Right ventricle myocardium inferior (tissue), 1 donor: ENCODE data around the gene OPCML. TPM values are rescaled to one million over a fixed set of nuclear protein-coding genes. Genes with fewer than 3 reads are reported as not detected.

Source experiments
- ATAC-seq: fragments of 200-7000 bp; cut with Tn5 transposase; one replicate; pipeline ENCODE4 v1.9.1; 2020; ENCODE audit warnings: mild to moderate bottlenecking, moderate library complexity
- DNase-seq: peaks from one replicate; pipeline ENCODE4 v3.0.0; 2021; ENCODE audit errors: missing footprints
- intact Hi-C: fragments of 100-400 bp; cut with DNase I; formaldehyde crosslinking; loops from one replicate; pipeline ENCODE4 v1.11.0; 2022
- total RNA-seq: library from RNA; stranded (reverse); fragmentation: NEBNext Ultra II Directional; extraction: Animal tissue kit (Norgen Biotek cat#: 25700); gene quantifications from one replicate; pipeline ENCODE4 v1.2.1, GENCODE V29; 2021
- donor health status: DM: no; HTN: yes; CAD: no; lungs with severe emphysema.

OPCML gene
- total RNA-seq, 1 donor from 2014 or later: 0.05 TPM

DNA sequence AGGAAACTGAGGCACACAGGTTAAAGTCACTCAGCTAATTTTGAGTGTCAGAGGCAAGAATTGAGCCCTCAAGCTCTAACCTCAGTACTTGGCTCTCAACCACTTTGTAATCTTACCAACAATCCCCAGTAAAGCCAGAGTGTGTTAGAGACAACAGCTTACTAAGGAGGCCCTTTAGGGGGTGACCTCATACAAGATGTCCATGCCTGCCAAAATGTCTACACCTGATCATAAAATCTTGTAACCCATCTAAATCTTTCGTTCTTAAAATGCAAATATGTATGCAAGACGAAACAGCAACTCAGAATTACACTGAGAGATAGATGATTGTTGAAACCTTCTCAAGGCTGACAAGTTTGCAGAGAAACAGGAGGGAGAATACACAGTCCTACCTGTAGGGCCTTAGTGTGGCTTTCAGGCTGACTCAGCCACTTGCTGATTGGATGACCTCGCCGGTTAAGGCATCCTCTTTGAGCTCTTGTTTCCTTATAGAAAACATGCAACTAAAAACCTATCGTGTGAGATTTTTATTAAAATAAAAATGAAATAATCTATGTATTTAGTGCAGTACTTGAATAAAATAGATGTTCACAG lies 143.2 kb downstream of the OPCML start:
- DNase-seq: no peak
- ATAC-seq: no peak
- intact Hi-C loops: no loop called here

DNA sequence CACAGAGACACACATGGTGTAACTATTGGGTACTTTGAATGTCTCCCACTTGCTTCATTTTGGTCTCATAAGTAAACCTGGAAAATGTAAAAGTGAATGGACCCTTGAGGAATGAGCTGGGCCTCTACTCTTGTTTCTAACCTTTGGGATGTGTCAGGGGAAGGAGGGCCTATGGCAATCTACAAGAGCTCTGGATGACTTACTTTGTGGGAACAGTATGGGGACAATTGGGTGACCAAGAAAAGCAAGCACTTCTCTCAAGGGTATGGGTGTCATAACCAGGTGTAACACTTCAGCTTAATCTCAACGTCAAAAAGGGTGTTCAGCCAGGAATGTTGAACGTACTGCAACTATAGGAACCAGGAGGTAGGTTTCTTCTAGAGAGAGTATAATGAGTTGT lies 144.0 kb downstream of the OPCML start:
- no peak for ATAC-seq
- no peak for DNase-seq
- intact Hi-C loops: no loop called here

DNA sequence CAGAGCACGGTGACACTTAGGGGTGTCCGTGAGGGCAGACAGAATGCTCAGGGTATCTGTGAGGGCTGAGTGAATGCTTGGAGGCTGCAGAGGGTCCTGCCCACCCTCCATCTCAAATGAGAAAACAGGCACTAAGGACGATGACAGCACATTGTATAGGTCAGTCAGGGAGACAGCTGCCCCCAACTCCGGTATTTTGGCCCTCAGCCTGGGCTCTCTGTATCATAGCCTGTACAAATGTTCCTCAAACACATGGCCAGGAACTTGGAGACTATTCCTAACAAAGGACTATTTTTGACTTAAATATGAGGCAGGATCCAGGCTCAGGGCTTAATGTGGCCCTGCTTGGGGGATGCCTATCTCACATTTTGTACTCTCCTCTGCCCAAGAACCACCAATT lies 145.4 kb downstream of the OPCML start:
- no peak for DNase-seq
- no peak for ATAC-seq
- intact Hi-C loops: no loop called here

DNA sequence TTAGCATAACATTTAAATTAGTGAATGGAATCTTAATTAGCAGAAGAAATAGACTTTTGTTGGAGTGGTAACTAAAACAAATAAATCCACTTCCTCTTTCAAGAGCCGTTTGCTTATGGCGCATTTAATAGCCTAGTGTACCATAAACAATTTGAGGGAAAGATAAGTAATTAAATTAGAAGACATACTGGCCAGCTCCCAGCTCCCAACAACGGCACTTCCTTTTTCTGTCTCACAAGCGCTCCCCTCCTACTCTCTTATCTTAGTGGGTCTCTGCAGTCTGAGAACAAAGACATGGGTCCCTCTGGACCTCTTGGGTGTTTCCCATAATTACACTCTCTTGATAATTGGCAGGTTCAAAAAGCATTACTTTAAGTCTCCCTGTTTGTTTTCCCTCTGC lies 146.0 kb downstream of the OPCML start:
- ATAC-seq: no peak
- DNase-seq: no peak
- intact Hi-C loops: no loop called here

DNA sequence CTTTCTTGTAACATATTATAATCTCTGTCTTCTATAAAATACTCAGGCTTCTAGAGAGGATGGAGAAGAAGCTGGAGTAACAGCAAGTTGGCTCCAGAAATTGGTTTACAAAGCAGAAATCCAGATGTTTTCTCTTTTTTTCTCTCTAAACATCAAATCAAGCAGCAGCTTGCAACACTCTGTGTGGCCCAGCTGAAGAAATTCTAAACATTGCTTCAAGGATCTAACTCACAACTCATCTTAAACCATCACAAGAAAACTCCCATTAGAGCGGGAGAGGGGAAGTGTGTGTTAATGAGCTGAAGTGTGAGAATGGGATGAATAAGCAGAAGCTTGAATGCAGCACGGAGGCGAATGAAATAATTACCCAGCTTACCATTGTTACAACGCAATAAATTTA lies 146.5 kb downstream of the OPCML start:
- intact Hi-C loops: no loop called here
- DNase-seq (no peak), ATAC-seq (no peak)

DNA sequence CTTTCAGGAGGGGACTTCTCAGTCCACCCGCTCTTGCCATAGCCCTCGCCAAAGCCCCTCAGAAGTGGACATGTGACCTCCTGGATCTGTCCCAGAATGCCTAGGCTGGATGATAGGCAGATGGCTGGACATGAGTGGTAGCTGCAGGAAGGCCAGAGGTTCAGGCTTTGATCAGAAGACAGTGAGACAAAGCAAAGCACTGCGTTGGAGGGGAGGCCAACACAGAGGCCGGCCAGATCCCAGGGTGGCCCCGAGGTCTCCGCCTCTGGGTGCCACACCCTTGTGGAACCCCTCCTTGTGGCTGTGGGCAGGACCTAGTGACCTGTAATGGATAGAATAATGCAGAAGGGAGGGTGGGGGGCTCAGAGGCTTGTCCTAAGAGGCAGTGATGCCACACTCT lies 147.6 kb downstream of the OPCML start:
- DNase-seq: no peak
- intact Hi-C loops: no loop called here
- peak; percentile 28 for ATAC-seq

DNA sequence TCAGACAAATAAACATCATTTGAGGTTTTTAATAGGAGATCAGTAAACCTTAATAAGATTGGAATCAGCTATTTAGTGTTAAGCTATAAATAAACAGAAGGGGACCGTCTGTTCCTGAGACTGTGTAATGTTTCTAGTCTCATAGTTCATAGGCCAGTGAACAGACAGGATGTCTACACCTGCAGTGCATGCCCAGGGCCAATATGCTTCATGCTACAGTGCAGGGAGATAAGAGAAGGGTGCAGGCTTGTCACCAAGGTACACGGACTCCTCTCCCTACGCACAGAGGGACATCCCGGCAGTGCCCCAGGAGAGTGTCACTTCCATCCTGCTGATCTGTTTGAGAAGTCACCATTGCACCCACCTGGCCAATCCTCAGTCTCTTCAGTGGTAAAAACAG lies 148.6 kb downstream of the OPCML start:
- DNase-seq: no peak
- ATAC-seq: no peak
- intact Hi-C loops: no loop called here

DNA sequence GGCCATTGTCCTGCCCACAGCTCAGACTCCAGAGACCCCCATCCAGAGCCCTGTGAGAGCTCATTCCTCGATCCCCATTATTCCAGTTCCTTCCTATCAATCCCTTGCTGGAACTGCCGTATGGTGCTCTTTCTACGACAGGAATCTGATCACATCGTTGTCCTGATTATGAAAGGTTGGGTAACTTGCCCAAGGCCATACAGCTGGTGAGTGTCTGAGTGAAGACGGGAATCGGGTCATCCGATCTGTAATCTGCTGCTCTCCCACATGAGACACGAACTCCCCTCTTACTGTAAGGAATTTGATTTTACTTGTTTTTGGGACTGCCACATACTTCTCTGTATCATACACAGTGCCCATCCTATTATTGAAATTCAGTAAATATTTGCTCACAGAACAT lies 149.1 kb downstream of the OPCML start:
- DNase-seq: no peak
- ATAC-seq: no peak
- intact Hi-C loops: no loop called here

DNA sequence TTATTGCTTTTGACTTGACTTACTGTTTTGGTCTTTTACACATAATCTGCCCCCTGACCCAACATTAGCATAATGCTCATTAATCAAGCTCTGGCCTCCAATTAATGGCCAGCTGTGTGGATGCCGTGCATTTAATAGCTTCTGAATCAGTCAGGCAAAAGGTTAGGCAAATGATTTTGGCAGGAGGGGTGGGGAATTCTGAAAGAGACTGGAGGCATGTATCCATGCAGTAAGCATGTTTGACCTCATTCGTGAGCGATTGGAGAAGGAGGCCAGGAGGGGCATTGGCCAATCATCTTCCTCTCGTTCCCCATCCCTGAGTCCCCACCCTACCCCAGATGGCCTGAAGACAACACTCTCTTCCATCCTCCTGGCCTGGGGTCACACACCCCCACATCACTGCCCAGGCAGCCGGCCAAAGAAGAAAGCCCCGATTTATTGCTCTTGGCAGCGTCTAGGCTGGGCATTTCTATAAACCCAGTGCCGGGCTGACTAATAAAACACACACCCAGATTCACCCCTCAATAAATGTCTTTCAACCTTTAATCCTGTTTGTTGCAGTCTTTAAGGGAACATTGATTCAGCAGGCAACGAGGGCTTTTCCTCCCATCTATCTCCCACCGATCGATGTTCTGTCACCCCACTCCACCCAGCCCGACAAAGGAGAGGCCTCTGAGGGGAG lies 150.0 kb downstream of the OPCML start:
- intact Hi-C loops: no loop called here
- DNase-seq (no peak), ATAC-seq (no peak)

DNA sequence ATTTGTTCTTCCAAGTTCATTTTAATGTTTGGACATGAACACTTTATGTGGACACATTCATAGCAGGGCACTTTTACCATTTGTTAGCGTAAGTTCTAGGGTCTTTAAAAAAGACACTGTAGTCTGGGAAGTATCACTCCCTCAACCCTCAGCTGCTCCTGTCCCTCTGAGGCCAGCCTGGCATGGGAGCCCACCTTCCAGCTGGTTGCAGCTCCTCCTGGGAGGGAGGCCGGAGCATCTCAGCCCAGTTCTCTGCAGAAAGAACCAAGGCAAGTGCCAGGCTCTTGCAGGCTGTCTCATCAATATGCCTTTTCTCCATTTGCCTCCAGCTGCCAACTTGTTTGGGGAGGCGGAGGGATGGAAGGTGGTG lies 150.6 kb downstream of the OPCML start:
- ATAC-seq (no peak), DNase-seq (no peak)
- intact Hi-C loops: no loop called here

DNA sequence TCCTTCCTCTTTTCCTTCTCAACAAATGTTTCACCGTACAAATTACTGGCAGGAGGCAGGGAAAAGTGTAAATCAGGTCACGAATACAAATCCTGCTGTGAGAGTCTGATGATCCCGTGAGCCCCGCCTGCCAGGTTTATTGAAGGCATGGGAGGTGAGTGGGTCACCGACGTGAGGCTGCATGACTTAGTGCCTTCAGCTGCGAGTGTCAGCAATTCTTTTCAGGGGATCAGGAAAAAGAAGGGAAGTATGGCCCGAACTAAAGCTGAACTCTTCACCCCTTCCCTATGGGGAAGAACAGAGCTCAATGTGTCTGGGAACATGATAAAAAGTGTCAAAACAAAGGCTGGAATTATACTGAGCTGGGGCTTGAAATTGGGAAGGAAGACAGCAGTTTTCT lies 166.2 kb downstream of the OPCML start:
- intact Hi-C loops: no loop called here

DNA sequence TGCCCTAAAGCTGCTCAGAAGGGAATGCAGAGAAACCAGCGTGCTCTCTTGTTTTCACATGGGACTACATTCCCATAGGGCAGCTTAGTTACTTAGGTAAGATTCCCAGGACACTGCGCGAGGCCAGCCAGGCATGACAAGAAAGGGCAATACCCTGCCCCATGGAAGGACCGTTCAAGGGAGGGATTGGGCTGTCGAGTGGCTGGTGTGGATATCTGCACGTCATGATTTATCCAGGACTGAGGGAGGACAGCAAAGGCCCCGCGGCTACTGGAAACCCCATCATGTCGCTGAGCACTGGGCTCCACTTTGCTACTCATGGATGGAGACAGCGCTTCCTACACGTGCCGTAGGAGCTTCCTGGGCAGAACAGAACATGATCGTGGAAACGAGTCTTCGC lies 169.4 kb downstream of the OPCML start:
- no peak for ATAC-seq
- intact Hi-C loops: no loop called here
- no peak for DNase-seq

More for the DNA sequence above, 166.2 kb downstream of the OPCML start:
- no peak for DNase-seq
- ATAC-seq: no peak

DNA sequence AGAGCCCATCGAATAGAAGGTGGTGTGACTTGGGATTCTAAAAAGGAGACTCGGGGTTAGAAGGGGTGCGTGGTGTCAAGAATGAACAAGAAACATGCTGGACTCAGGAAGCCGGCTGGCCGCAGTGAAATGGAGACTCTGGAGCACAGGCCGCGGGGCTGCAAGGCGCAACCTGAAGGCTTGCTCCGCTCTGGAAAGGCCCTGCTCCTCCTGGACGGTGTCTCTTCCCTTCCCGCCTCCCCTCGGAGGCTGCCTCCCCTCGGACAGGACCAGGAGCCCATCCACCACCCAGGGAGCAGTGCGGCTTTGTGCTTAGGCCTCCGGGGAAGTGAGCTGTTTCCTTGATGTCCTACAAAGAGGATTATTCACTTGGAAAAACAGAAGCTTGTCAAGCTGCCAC lies 170.1 kb downstream of the OPCML start:
- intact Hi-C loops: no loop called here
- ATAC-seq (no peak), DNase-seq (no peak)

DNA sequence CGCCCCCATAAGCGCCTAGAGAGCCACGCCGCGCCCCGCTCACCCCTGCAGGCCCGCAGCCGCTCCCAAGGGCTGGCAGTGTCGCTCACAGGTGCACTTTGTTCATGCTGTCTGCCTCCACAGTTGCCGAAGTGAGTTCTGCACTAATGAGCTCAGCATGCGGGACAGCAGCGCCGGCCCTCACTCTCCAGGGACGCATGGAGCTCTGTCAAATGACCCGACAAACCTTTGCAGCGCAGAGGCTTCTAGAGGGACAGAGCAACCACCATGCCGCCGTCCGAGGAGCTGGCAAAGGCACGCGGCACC lies 170.7 kb downstream of the OPCML start:
- ATAC-seq (no peak), DNase-seq (no peak)
- intact Hi-C loops: no loop called here

DNA sequence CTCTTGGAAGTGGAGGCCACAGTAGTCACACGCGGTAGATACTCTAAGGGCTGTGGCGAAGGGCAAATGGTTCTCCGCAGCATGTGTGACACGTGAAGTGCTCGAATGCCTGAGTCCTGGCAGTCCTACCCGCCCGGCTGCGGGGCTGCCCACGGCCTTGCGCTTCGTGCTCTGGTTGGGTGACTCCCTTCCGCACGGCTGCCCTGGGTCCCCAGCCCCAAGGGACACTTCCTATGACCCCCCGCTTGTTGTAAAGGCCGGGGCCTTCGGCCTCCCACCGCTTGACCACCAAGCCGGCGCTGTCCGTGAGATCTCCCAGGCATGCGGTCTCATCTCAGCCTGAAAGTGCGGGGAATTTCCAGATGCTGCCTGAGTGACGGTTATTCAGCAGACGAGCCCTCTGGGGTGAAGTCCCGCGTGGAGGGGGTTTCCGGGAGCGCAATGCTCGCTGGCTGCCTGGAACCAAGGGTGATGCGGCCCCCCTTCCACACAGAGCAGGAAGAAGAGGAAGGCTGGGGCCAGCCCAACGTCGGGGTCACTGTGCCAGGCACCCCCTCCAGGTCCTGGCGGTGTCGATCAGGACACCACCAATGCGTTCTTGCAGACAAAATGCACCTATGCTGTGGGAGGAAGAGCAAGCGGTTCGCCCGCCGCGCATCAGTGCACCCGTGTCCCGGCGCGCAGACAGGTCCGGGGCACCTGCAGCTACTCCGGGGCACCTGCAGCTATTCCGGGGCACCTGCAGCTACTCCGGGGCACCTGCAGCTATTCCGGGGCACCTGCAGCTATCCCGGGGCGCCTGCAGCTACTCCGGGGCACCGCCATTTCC lies 171.2 kb downstream of the OPCML start:
- ATAC-seq: no peak
- no peak for DNase-seq
- intact Hi-C loops: no loop called here

DNA sequence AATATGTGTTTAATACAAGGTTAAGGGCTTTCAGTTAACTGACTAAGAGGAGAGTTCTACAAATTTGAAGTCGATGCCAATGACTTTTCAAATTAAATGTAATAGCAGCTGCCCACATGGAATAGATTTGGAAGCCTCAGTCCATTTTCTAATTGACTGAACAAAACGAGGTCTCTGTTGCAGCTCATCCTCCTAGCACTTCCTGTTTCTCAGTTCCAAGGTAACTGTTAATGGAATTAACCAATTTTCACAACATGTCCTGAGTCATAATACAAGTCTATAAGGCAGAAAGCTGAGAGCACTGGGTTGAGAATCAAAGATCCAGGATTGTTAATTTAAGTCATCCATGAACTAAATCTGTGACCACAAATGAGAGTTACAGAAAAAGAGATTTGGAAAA lies 177.2 kb downstream of the OPCML start:
- intact Hi-C loops: no loop called here
- DNase-seq: no peak
- ATAC-seq: no peak

DNA sequence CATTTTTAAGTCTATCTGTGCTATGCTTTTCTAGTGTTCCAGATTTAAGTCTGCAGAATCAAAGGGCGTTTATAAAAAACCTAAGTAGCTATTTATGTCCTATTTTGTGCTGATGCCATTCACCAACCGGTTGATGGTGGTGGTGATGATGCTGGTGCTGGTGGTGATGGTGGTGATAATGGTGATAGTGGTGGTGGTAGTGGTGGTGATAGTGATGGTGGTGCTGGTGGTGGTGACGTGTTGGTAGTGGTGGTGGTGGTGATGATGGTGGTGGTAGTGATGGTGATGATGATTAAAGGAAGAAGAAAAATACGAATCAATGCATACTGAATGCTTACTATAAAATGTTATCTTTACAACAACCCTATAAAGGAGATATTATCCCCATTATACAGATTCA lies 178.2 kb downstream of the OPCML start:
- DNase-seq (no peak), ATAC-seq (no peak)
- intact Hi-C loops: no loop called here

DNA sequence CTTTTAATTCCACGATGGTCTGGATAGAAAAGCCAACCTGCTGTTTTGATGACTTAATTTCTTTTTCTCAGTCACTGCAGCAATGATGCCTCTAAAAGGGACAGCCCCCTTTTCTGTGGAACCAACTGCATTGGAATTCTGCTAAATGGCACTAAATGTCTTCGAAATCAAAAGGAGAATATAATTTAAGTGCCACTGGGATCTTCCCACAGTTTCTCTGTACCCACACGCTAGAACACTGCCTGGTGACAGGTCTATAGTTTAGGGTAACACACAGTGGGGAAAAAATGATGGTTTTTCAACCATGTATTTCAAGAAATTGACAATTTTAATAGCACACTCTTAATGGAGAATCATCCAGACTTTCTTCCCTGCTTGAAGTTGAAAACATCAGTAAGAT lies 182.3 kb downstream of the OPCML start:
- intact Hi-C loops: no loop called here
- ATAC-seq (no peak), DNase-seq (no peak)

DNA sequence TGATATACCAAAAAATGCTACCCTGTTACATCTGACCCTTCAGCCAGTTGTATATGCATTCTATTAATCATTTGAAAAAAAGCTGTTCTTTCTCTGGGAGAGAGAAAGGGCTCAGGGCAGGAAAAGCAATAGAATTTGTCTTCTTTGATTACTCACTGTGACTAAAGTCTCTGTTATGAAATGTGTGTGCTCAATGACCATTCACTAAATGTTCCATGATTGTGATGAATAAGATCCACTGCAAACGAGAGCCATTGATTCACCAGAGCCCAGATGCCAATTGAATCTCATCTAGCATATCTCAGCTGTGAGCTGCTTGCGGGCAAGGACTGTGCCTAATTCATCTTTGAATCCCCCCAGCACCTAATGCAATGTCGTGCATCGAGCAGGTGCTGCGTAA lies 184.3 kb downstream of the OPCML start:
- intact Hi-C loops: no loop called here
- ATAC-seq (no peak), DNase-seq (no peak)

DNA sequence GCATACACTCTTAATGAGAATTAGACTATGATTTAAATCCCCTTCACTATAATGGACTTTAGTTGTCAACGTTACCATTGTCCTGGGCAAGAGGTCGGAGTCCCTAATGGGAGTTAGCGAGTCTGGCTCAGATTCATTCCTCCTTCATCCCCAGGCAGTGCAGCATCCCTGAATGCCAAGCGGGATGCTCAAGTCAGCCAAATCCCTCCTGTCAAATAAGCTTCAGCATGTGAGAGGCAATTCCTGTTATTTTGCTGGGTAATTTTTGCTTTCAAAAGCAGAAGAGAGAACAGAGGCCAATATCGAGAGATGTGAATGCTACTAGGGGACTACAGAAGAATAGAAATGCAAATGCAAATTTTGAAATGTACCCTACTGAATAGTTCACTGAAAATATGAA lies 186.2 kb downstream of the OPCML start:
- no peak for ATAC-seq
- intact Hi-C loops: no loop called here
- DNase-seq: no peak

DNA sequence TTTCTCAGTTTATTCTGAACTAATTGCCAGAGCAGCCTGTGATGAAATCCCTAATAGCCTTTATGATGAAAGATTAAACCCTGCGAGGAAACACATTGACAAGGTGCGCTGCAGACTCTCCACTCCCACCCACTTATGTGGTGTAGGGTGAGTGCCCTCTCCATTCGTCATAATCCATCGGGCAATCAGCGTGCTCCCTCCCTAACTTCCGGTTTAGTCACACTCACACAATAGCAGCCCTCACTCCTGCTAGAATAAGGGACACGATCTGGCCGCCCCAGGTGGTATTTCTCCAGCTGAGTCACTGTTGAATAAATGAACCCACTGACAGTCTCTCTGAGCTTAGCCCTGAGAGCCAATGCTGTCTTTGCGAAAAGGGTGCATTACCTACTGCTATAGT lies 188.3 kb downstream of the OPCML start:
- ATAC-seq (no peak), DNase-seq (no peak)
- intact Hi-C loops: no loop called here
